Prostate gland (tissue), 2 donors: ENCODE results near the gene PRDX5.

Experiments
- POLR2A ChIP-seq: fragments of 450-650 bp; IDR thresholded peaks from one replicate; pipeline ENCODE4 v1.6.1; 2016; ENCODE audit warnings: antibody characterized with exemption, mild to moderate bottlenecking
- TF ChIP-seq, protein P1 (sequence below), 4 experiments: fragments of 200-600 bp in 2 of 4; fragments of 450-650 bp in 2 of 4; sonication (generic) in 2 of 4; IDR thresholded peaks; 1 replicate in 3 of 4; 2 replicates in 1 of 4; pipeline ENCODE4 v1.5.1; 2016 to 2019; ENCODE audit warnings: antibody characterized with exemption in 4 of 4, mild to moderate bottlenecking in 2 of 4, moderate library complexity in 2 of 4

- TF ChIP-seq, protein P1, sequence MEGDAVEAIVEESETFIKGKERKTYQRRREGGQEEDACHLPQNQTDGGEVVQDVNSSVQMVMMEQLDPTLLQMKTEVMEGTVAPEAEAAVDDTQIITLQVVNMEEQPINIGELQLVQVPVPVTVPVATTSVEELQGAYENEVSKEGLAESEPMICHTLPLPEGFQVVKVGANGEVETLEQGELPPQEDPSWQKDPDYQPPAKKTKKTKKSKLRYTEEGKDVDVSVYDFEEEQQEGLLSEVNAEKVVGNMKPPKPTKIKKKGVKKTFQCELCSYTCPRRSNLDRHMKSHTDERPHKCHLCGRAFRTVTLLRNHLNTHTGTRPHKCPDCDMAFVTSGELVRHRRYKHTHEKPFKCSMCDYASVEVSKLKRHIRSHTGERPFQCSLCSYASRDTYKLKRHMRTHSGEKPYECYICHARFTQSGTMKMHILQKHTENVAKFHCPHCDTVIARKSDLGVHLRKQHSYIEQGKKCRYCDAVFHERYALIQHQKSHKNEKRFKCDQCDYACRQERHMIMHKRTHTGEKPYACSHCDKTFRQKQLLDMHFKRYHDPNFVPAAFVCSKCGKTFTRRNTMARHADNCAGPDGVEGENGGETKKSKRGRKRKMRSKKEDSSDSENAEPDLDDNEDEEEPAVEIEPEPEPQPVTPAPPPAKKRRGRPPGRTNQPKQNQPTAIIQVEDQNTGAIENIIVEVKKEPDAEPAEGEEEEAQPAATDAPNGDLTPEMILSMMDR (IDR thresholded peaks at IDR 0.05) = no peak
- no peak for TF ChIP-seq POLR2A
Measured at GRCh38 chr11:64323373-64323772, 5.5 kb downstream of the PRDX5 start.
